IMR-90 (cell line): ENCODE results near the gene RXFP4.

Experiments
- CEBPB ChIP-seq: IDR thresholded peaks from 2 replicates; pipeline ENCODE4 v1.6.1; 2012; ENCODE audit warnings: low read depth, low read length, improper control_type of control experiment
- POLR2A ChIP-seq: IDR thresholded peaks from 2 replicates; pipeline ENCODE4 v1.6.1; 2012; ENCODE audit warnings: mild to moderate bottlenecking, low read depth, low read length
- TF ChIP-seq, protein P1 (sequence below): conservative IDR thresholded peaks from 2 replicates; pipeline ENCODE4 v1.5.1; 2012; ENCODE audit warnings: mild to moderate bottlenecking, low read depth, low read length, improper control_type of control experiment

DNA sequence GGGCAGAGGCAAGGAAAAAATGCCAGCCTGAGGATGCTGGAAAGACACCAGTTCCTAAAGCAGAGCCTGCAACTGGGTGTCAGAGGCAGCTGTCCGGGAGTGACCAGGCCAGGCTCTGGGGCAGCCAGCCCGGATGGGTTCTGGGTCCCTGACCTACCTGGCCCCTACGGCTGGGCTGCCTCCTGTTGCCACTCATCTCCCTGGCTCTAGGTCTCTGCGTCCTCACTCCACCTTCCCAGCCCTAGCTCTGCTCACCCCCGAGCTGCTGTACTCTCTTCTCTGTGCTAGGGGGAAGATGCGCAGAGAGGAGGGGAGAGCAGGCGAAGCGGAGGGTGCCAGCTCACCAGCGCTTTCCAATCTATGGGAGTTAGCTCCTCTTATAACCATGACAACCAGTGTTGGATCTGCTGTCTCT lies 27.9 kb downstream of the RXFP4 start:
- TF ChIP-seq, protein P1, sequence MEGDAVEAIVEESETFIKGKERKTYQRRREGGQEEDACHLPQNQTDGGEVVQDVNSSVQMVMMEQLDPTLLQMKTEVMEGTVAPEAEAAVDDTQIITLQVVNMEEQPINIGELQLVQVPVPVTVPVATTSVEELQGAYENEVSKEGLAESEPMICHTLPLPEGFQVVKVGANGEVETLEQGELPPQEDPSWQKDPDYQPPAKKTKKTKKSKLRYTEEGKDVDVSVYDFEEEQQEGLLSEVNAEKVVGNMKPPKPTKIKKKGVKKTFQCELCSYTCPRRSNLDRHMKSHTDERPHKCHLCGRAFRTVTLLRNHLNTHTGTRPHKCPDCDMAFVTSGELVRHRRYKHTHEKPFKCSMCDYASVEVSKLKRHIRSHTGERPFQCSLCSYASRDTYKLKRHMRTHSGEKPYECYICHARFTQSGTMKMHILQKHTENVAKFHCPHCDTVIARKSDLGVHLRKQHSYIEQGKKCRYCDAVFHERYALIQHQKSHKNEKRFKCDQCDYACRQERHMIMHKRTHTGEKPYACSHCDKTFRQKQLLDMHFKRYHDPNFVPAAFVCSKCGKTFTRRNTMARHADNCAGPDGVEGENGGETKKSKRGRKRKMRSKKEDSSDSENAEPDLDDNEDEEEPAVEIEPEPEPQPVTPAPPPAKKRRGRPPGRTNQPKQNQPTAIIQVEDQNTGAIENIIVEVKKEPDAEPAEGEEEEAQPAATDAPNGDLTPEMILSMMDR = no peak
- TF ChIP-seq CEBPB (no peak), POLR2A (no peak)
